GM19467 (cell line): Measurements from ENCODE around the gene APBB1.

ENCODE experiments used
- ATAC-seq: cut with Tn5 transposase; IDR thresholded peaks from one replicate; pipeline ENCODE4 v1.9.1; 2021; ENCODE audit warnings: mild to moderate bottlenecking, moderate library complexity; ENCODE audit not compliant: unreplicated experiment

Gene APBB1

GRCh38 chr11:6417907-6418556 lies 862 bp downstream of the APBB1 start:
- ATAC-seq = no peak

GRCh38 chr11:6415797-6416196 lies 3.1 kb downstream of the APBB1 start:
- ATAC-seq = no peak

GRCh38 chr11:6414874-6415328 lies 4.0 kb downstream of the APBB1 start:
- no peak for ATAC-seq

GRCh38 chr11:6413791-6414201 lies 5.1 kb downstream of the APBB1 start:
- ATAC-seq = no peak

GRCh38 chr11:6411594-6412031 lies 7.3 kb downstream of the APBB1 start:
- no peak for ATAC-seq

- ATAC-seq = no peak
Observed at GRCh38 chr11:6410695-6411430, 8.0 kb downstream of the APBB1 start.

GRCh38 chr11:6406370-6406769 lies 12.5 kb downstream of the APBB1 start:
- ATAC-seq = no peak

- no peak for ATAC-seq
Observed at GRCh38 chr11:6405846-6406245, 13.0 kb downstream of the APBB1 start.

- no peak for ATAC-seq
Observed at GRCh38 chr11:6405052-6405667, 13.7 kb downstream of the APBB1 start.

GRCh38 chr11:6404342-6405051 lies 14.4 kb downstream of the APBB1 start:
- no peak for ATAC-seq

GRCh38 chr11:6403539-6403938 lies 15.4 kb downstream of the APBB1 start:
- ATAC-seq = no peak

GRCh38 chr11:6402561-6402981 lies 16.3 kb downstream of the APBB1 start:
- peak; percentile 92 for ATAC-seq

- peak; percentile 28 for ATAC-seq
Observed at GRCh38 chr11:6402061-6402470, 16.8 kb downstream of the APBB1 start.

- no peak for ATAC-seq
Observed at GRCh38 chr11:6401464-6401863, 17.4 kb downstream of the APBB1 start.

- no peak for ATAC-seq
Observed at GRCh38 chr11:6400431-6401345, 18.2 kb downstream of the APBB1 start.

GRCh38 chr11:6397636-6398035 lies 21.3 kb downstream of the APBB1 start:
- ATAC-seq = no peak

GRCh38 chr11:6397156-6397555 lies 21.7 kb downstream of the APBB1 start:
- ATAC-seq = no peak

- ATAC-seq = no peak
Observed at GRCh38 chr11:6395470-6396060, 23.3 kb downstream of the APBB1 start.

GRCh38 chr11:6393989-6394670 lies 24.8 kb downstream of the APBB1 start:
- no peak for ATAC-seq
